MCF 10A (cell line): ENCODE measurements around the gene ZNF823. TPM values are rescaled to one million over a fixed set of nuclear protein-coding genes. Genes with fewer than 3 reads are reported as not detected.

Experiments
- BruUV-seq: library from RNA; stranded (reverse); fragments of 400-500 nt; replicated peaks from 2 replicates; lab custom pipeline; 2021; lab: Mats Ljungman, UMichigan
- CTCF ChIA-PET: fragments of 300-600 bp; sonication (Branson Sonifier 250); formaldehyde crosslinking; extraction: SDS; loops from one replicate; lab custom pipeline; 2021; ENCODE audit warnings: antibody characterized with exemption, inconsistent platforms; lab: Yijun Ruan, JAX
- POLR2A ChIA-PET: fragments of 300-600, 350-650 bp; sonication (Branson Sonifier 250); formaldehyde crosslinking; extraction: SDS; loops from one replicate; lab custom pipeline; 2020; ENCODE audit warnings: antibody characterized with exemption, inconsistent platforms; lab: Yijun Ruan, JAX
- DNase-seq: peaks from one replicate; pipeline ENCODE4 v3.0.0-alpha.2; 2018; ENCODE audit not compliant: unreplicated experiment
- H3K27ac Mint-ChIP-seq: one replicate; pipeline ENCODE4 v1.8.0; 2022; ENCODE audit warnings: mild to moderate bottlenecking, low read depth, mixed read lengths; ENCODE audit not compliant: unreplicated experiment
- H3K27me3 Mint-ChIP-seq: one replicate; pipeline ENCODE4 v1.8.0; 2022; ENCODE audit warnings: mixed read lengths; ENCODE audit not compliant: insufficient read depth, unreplicated experiment
- H3K36me3 Mint-ChIP-seq: one replicate; pipeline ENCODE4 v1.8.0; 2022; ENCODE audit warnings: mild to moderate bottlenecking, moderate library complexity, mixed read lengths; ENCODE audit not compliant: insufficient read depth, unreplicated experiment
- H3K4me1 Mint-ChIP-seq: one replicate; pipeline ENCODE4 v1.8.0; 2022; ENCODE audit warnings: mixed read lengths; ENCODE audit not compliant: insufficient read depth, unreplicated experiment
- H3K4me3 Mint-ChIP-seq: one replicate; pipeline ENCODE4 v1.8.0; 2022; ENCODE audit warnings: mild to moderate bottlenecking, moderate library complexity, mixed read lengths; ENCODE audit not compliant: unreplicated experiment
- H3K9me3 Mint-ChIP-seq: one replicate; pipeline ENCODE4 v1.8.0; 2022; ENCODE audit warnings: mixed read lengths; ENCODE audit not compliant: unreplicated experiment
- CTCF ChIP-seq: fragments of 200-600 bp; IDR thresholded peaks from one replicate; pipeline ENCODE4 v1.8.0; 2022; ENCODE audit warnings: antibody characterized with exemption, mild to moderate bottlenecking; ENCODE audit not compliant: unreplicated experiment
- intact Hi-C: fragments of 100-400 bp; cut with micrococcal nuclease; formaldehyde crosslinking; loops from 2 replicates; pipeline ENCODE4 v1.14.1; 2022
- total RNA-seq: library from RNA; stranded (reverse); gene quantifications from 2 replicates; pipeline ENCODE4 v1.2.3, GENCODE V29; 2022

Gene ZNF823
- total RNA-seq, 1 experiment from 2014 or later = 0.54 TPM

GRCh38 chr19:11737964-11738745 lies 591 bp downstream of the ZNF823 start:
- Mint-ChIP-seq H3K4me3 (peak overlapping the region; percentile 100), H3K27ac (peak overlapping the region; percentile 90), H3K4me1 (peaks cover 6% of the 10 kb centered on the region), H3K36me3 (no peaks in the 10 kb centered on the region), H3K27me3 (no peaks in the 10 kb centered on the region), H3K9me3 (no peaks in the 10 kb centered on the region)
- TF ChIP-seq CTCF = no peak
- POLR2A ChIA-PET = interaction anchor here (0.5 to 6.3 kb wide), 8 partner anchors 19 to 120 kb away, joined by 3 to 48 read pairs (median 4); partner anchors contain the start of genes ZNF440 and ZNF441
- peak; percentile 55 for DNase-seq
- intact Hi-C loops = loop anchor here (2.0 kb wide), 1 partner anchor 403 kb away; the partner anchor contains the start of gene ZNF20
- TSS peak; percentile 64 for BruUV-seq
- CTCF ChIA-PET = interaction anchor here (0.6 to 1.8 kb wide), 4 partner anchors 37 to 240 kb away, joined by 3 to 5 read pairs (median 4); no protein-coding TSS in a partner anchor

- CTCF ChIA-PET = interaction anchor here (0.5 to 1.8 kb wide), 5 partner anchors 61 to 1979 kb away, joined by 3 to 5 read pairs (median 4); partner anchors contain the start of gene ELOF1
- POLR2A ChIA-PET = interaction anchor here (0.7 to 6.3 kb wide), 5 partner anchors 13 to 933 kb away, joined by 3 to 48 read pairs (median 3); partner anchors contain the start of gene ZNF441
- peaks cover 6% of the 10 kb centered on the region for H3K4me1 Mint-ChIP-seq
- no peaks in the 10 kb centered on the region for H3K9me3 Mint-ChIP-seq
- H3K36me3 Mint-ChIP-seq = no peaks in the 10 kb centered on the region
- peak overlapping the region; percentile 33 for H3K4me3 Mint-ChIP-seq
- DNase-seq = peak; percentile 18
- no peak overlapping the region for H3K27ac Mint-ChIP-seq
- BruUV-seq = no TSS peak
- no peak for TF ChIP-seq CTCF
- H3K27me3 Mint-ChIP-seq = no peaks in the 10 kb centered on the region
- intact Hi-C loops = no loop called here
Observed at GRCh38 chr19:11736696-11737095, 2.0 kb downstream of the ZNF823 start.

- TF ChIP-seq CTCF = no peak
- ChIA-PET POLR2A (interaction anchor here (1.9 to 6.3 kb wide), 2 partner anchors 12 to 31 kb away, joined by 5 to 48 read pairs; partner anchors contain the start of gene ZNF441), CTCF (interaction anchor here (0.6 to 1.3 kb wide), 3 partner anchors 77 to 189 kb away, joined by 3 to 4 read pairs (median 3); no protein-coding TSS in a partner anchor)
- BruUV-seq = no TSS peak
- no peaks in the 10 kb centered on the region for H3K36me3 Mint-ChIP-seq
- peaks cover 6% of the 10 kb centered on the region for H3K4me1 Mint-ChIP-seq
- no peak overlapping the region for H3K27ac Mint-ChIP-seq
- DNase-seq = peak; percentile 17
- H3K9me3 Mint-ChIP-seq = no peaks in the 10 kb centered on the region
- H3K4me3 Mint-ChIP-seq = no peak overlapping the region
- intact Hi-C loops = no loop called here
- no peaks in the 10 kb centered on the region for H3K27me3 Mint-ChIP-seq
Observed at GRCh38 chr19:11735375-11735774, 3.4 kb downstream of the ZNF823 start.

GRCh38 chr19:11729586-11729985 lies 9.2 kb downstream of the ZNF823 start:
- Mint-ChIP-seq H3K9me3 (no peaks in the 10 kb centered on the region), H3K4me3 (no peak overlapping the region), H3K36me3 (peaks cover 6% of the 10 kb centered on the region), H3K4me1 (no peaks in the 10 kb centered on the region), H3K27ac (no peak overlapping the region), H3K27me3 (no peaks in the 10 kb centered on the region)
- no peak for DNase-seq
- intact Hi-C loops = no loop called here
- BruUV-seq = no TSS peak
- ChIA-PET POLR2A (no interaction called here), CTCF (no interaction called here)
- TF ChIP-seq CTCF = no peak
